Epidermal melanocyte (primary cell): ENCODE results near the gene LY6G6D.
A peak's percentile ranks its signal among the peaks of the same experiment; 100 is the strongest.
"Not testable (repeated sequence)": the region's sequence is repeated elsewhere in the genome, so short reads cannot be mapped to it uniquely, and the experiment has no call there.

Experiments used
- DNase-seq: peaks from one replicate; pipeline ENCODE4 v3.0.0; 2011; ENCODE audit warnings: low spot score; ENCODE audit not compliant: insufficient read length

LY6G6D gene

DNA sequence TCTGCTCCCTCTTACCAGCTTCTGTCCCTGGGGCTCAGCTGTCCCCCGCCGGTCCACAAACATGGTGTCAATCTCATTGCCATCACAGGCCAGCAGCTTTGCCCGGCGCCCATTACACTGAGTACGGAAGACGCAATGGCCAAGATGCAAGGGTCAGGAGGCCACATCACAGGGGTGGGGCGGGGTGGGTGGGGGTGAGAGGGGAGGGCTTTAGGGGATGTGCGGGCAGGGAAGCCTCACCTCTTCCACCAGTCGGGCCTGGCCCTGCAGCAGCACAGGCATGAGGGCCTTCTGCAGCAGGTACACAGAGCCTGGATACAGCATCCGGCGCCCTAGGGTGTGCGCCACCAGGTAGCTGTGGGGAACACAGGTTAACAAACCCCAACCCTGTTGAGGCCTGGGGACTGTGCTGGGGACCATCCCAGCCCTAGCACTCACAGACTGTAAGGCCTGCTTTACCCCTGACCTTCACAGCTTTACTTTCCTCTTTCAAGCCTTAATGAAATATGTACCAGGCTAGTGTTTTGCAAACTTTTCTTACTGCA is 23.5 kb upstream of the LY6G6D start:
- no peak for DNase-seq

DNA sequence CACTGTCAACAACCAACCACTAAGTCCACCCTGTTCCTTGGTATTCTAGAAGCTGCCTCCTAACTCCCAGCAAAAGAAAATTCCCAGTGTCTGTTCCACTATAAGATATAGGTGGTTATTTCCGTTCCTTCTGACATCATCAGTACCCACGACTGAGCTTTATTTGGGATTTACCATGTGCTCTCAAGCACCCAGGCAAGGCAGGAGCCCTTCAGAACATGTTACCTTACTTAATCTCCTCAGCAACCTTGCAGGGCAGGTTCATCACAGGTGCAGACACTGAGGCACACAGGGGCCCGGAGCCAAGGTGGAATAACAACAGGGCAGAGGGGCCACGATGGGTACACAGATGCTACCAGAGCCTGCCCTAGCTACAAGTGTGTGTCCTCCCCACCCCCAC is 22.8 kb upstream of the LY6G6D start:
- DNase-seq: no peak

DNA sequence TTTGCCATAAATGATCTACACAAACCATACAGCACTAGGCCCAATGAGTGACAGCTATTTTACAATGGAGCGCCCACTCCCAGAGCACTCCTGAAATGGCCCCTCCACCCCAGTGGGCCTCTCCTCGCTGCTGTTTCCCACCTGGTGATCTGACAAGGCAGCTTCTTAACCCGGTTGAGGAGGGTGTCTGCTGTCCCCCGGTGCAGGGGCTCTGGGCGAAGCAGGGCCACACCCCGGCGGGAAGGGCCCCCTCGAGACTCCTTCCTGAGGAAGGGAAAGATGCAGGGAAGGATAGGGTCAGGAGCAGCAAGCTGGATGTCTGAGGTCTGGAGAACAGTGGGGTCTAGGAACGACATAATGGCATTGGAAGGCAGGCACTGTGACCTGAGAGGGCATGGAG is 22.3 kb upstream of the LY6G6D start:
- no peak for DNase-seq

DNA sequence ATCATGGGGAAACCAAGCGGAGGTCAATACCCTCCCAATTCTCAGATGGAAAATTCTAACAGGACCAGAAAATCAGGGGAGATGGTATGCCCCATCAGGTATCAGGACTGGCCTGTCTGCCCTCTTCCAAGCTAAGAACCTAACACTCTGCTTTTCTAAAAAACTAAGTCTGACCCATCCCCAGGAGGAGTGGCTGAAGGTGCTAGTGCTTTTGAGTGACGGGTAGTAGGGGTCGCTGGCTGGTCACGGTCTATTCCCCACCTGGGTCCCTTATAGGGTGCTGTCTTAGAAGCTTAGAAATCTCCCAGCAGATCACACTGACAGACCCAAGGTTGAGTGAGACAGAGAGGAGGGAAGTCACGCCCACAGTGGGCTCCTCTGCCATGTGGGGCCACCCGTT is 21.6 kb upstream of the LY6G6D start:
- DNase-seq: no peak

DNA sequence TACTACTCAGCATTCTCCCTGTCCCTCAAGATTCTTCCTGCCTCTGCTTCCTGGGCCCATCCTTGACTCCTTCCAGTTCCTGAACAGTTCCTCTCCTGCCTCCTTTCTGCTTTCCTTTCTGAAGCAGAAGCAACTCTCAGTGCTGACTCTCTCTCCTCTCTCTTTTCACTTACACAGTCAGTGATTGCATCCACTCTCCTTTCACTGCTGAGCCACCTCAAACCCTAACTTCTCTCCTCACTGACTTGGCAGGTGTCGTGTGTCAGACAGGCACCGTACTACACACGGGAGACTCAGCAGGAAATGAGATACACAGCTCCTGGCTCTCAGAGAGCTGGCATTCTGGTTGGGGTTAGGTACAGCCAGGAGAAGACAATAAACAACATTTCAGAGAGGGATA is 17.6 kb upstream of the LY6G6D start:
- DNase-seq: no peak

DNA sequence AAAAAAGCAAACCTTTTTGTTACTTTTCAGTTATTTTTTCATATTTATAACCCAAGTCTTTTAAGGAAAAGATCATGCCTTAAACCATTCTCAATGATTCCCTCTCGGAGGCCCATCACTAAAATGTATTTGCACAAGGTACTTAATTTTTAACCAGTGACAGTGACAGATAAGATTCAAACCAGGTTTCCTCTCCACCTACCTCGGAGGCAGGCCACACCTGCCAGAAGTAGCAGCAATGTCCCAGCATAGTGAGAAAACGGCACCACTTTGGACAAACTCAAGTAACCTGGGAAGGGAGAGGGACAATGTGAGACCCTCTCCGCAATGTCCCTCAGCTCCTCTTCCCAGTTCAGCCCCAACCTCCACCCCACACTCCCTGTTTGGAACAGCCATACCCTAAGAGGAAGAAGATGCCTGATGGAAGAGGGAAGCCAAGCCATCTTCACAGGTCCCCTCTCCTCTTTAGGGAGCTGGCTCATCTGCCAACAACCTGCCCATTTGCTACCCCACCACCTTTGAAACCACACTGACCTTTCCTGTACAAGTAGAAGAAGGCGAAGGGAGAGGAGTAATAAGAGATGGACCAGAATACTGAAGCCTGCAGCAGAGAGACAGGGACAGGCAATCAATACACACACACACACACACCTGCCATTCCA is 14.3 kb upstream of the LY6G6D start:
- no peak for DNase-seq

DNA sequence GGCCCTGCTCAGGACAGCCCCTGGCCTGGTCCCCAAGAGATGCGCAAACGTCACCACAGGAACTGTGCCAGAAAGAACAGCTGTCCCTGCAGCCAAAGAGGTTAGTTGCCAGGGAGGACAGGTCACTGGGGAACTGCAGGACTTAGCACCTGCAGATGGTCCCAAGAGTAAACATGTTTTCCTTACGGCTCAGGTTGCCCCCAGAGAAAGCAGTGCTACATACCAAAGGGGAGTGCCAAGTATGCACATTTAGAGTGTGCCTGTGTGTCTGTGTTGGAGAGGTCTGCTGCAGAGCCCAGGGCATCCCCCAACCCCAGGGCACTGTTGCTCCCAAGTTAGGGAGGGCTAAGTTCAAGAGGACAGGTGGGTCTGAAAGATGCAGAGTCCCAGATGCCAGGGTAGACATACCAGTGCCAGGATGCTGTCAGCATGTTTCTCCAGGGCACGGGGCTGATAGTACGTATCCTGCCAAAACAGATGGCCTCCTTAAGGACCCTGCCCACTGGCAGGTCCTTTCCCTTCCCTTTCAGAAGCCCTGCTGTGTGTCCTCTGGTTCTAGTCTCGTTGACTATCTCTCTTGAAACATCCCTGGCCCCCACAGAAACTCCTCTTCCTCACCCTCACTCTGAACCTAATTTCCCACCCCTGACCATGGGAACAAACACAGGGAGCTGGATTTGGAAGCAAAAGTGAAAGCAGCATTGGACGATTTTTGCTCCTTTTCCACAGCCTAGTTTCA is 13.3 kb upstream of the LY6G6D start:
- no peak for DNase-seq

DNA sequence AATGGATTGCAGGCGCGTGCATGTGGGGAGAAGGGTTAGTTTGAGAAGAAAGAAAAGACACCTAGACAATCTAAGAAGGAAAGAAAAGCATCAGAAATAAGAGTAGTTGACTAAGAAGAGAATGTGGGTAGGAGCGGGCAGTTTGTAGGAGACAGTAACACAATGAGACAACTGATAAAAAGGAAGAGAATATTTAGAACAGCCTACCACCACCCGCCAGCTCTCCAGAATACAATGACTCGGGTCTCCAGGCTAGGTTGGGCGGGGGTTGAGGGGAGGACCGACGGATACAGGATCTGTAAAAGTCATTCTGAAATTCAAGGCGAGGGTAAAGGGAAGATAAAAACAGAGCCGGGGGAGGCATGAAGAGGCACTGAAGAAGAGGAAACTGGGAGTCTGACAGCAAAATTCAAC is 12.7 kb upstream of the LY6G6D start:
- no peak for DNase-seq

DNA sequence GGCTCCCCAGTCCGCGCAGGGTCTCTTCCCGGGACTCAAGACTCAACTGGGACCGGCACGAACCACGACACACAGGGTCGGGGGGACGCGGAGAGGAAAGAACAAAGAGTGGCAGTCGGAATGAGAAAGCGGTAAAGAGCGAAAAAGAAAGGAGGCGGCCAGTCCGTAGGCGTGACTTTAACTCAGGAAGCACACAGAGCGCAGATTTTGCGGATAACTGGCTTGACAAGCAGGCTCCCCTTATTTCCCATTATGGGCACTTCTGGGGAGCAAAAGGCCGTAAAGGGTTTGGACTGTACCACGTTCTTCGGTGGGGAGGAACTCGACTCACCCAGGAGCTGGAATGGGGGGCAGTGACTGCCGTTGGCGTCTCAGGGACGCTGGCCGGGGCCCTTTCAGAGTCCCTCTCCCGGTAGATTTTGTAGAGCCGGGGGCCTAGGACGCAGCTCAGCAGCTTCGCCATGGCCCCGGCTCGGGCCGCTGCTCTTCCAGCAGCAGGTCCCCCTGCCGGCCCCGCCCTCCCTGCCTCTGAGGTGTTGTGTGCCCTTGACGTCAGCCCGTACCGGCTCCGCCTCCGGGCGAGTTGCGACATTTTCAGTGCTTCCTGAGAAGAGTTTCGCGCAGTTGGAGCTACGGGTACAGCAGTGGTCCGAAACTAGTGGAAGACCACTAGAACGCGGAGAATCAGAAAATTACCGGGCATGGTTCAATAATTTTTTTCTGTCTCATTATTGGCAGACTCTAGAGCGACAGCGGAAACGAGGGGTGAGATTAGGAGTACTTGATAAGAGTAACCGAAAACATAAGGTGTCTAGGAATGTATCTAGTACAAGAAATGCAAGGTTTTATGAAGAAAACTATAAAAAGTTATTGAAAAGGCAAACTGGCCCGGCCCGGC is 12.1 kb upstream of the LY6G6D start, which contains the start of gene ABHD16A:
ABHD16A (minus strand) TSS at position 506 of the 898 bp plus-strand sequence; CDS start at position 463, 43 bp downstream.
- peak; percentile 99 for DNase-seq

DNA sequence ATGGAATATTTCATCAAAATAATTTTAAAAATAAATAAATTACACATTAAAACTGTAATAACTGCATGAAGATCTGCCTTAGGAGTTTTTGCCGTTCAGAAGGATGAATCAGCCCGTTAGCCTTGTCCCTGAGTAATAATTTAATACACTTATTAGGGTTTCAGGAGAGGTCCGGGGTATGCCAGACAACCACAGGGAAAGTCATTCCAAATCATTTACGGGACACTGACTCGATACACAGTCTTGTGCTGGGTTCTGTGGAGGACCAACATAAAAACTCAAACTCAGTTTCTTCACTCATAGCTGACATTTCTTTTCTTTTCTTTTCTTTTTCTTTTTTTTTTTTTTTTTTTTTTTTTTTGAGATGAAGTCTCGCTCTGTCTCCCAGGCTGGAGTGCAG is 9.2 kb upstream of the LY6G6D start:
- no peak for DNase-seq

DNA sequence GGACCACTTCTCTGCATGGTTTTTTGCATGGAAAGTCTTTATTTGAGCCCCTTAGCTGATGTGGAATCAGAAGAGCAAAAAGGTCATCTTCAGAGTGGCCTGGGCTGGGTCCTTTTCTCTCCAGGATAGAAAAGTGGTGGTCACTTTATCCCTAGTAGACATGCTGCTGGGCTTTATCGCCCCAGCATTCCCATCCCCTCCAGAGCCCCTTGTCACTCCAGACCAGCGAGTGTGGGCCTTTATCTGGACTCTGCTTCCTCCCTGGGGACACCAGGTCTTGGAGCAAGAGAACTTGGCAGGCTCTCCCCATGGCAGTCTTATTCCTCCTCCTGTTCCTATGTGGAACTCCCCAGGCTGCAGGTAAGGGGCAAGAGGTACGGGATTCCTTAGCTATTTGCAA is 8.5 kb upstream of the LY6G6D start, which contains the start of gene LY6G6F:
LY6G6F (plus strand) TSS at position 268 of the 400 bp plus-strand sequence; CDS start at position 309, 41 bp downstream.
- no peak for DNase-seq

DNA sequence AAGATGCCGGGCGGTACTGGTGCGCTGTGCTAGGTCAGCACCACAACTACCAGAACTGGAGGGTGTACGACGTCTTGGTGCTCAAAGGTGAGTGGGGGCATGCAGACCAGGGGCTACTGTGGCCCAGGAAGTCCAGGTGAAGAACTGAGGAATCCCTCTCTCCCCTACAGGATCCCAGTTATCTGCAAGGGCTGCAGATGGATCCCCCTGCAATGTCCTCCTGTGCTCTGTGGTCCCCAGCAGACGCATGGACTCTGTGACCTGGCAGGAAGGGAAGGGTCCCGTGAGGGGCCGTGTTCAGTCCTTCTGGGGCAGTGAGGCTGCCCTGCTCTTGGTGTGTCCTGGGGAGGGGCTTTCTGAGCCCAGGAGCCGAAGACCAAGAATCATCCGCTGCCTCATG is 7.4 kb upstream of the LY6G6D start:
- DNase-seq: no peak

DNA sequence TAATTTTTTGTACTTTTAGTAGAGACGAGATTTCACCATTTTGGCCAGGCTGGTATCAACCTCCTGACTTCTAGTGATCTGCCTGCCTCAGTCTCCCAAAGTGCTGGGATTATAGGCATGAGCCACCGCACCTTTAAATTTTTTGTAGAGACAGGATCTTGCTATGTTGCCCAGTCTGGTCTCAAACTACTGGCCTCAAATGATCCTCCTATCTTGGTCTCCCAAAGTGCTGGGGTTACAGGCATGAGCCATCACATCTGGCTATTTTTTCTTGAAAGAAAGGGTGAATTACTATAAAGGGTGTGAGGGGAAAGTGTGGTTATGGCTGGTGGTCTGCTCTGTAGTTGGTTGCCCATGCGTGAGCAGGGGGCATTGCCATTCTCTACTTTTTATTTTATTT is 6.9 kb upstream of the LY6G6D start:
- no peak for DNase-seq

DNA sequence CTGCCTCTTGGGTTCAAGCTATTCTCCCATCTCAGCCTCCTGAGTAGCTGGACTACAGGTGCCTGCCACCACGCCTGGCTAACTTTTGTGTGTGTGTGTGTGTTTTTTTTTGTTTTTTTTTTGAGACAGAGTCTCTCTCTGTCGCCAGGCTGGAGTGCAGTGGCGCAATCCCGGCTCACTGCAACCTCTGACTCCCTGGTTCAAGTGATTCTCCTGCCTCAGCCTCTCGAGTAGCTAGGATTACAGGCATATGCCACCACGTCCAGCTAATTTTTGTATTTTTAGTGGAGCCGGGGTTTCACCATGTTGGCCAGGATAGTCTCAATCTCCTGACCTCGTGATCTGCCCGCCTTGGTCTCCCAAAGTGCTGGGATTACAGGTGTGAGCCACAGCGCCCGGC is 6.0 kb upstream of the LY6G6D start:
- DNase-seq: not testable (repeated sequence)

DNA sequence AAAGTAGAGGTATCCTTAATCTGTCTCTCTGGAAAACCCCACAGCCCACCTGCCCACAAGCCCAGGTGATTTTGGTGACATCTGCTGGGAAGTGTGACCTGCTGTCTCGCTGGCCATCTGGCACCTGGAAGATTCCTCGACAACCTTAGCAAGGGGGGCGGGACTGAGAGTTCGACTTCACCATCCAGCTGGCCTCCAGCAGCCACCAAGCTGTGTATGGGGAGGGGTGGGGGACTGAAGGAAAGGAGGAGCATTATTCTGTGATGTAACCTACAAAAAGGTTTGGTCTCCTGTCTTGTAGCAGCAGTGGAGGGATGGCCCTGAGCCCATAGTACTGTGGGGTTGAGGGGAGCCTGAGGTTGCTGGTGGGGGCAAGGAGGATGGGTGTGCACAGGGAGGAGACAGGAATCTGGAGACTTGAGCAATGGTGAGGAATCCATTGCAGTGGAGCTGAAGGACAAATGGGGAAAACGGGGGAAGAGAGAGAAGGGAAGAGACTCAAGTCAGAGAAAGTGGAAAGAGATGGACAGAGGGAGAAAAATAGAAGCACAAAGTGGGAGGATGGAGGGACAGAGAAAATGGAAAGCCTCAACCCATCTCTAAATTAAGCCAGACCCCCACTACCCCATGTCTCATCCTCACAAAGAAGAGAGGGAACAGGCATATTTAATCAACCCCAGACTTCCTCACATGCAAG is 4.5 kb upstream of the LY6G6D start:
- no peak for DNase-seq

DNA sequence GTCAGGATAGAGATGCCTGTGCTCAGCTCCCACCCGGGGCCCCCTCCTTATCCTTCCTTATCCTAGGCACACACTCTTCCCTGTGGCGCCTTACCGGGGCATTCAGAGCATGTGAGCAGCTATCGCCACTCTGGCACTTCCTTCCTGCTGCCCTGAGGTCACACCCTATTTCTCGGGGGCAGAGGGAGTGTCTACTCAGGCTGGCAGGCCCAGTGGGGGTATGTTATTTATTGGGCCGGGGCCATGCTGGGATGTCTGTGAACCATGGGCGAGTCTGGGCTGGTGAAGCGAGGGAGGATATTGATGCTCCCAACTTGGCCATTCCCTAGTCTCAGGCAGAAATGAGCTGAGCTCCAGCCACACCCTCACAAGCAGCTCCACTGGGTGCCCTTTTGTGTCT is 3.9 kb upstream of the LY6G6D start:
- DNase-seq: no peak

DNA sequence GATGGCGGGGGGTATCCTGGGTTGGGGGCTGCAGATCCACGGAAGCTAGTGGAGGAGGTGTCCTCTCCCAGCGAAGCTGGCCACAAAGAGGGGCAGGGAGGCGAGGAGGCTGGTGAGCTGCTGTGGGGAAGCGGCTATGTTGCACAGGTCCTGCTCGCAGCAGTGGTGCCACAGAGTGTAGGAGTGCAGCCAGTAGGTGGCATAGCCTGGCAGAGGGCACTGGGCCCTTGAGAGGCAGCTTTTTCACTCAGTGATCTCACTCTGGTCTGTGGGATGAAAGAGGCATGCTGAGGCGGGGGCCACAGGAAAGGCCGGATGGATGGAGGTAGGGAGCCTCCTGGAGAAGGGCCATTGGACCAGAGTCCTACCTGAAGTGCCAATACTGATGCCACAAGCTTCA is 2.9 kb upstream of the LY6G6D start:
- DNase-seq: no peak

DNA sequence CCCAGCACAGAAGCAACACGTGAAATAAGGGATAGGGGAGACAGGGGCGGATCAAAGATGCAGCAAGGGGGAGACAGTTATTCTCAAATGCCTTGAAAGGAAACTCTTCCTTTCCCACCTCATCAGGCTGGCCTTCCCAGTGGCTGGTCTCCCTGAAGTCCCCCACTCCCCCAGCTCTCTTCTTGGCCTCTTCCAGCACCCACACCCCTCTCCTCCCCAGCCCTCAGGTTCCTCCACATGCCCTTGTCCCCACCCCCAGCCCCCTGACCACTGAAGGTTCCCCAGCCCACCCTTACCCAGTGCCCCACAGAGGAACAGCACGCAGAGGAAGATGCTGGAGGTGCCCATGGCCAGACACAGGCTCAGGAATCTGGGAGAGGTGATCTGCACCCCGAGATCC is 1.7 kb upstream of the LY6G6D start:
- DNase-seq: no peak

DNA sequence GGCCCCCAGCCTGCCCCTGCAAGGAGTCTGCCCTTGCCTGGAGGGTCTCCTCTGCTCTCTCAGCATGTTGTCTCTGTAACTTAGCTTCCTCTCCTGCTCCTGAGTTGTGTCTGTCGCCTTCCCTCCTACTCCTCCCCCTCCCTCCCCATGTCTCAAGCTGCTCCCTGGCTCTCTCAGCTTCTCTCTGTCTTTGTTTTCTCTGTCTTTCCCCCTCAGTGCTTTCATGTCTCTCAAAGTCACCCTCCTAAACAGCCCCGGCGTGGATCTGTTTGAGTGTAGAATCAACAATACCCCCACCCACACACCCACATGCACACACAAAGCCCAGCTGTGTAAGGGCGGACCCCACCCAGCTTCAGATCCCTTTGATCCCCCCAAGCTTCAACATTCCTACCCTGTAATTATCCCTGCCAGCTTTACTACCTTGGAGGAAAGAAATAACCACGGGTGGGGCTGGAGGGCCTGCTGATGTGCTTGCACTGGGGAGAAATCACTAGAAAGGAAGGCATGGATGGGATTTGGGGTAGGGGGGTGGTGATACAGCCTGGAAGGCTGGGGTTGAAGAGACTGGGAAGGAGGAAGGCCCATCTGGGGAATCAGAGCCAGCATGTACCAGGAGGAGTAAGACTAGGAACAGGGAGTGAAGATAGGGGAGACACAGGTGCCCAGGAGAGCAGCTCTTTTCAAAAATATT is 1.0 kb upstream of the LY6G6D start:
- DNase-seq: no peak

DNA sequence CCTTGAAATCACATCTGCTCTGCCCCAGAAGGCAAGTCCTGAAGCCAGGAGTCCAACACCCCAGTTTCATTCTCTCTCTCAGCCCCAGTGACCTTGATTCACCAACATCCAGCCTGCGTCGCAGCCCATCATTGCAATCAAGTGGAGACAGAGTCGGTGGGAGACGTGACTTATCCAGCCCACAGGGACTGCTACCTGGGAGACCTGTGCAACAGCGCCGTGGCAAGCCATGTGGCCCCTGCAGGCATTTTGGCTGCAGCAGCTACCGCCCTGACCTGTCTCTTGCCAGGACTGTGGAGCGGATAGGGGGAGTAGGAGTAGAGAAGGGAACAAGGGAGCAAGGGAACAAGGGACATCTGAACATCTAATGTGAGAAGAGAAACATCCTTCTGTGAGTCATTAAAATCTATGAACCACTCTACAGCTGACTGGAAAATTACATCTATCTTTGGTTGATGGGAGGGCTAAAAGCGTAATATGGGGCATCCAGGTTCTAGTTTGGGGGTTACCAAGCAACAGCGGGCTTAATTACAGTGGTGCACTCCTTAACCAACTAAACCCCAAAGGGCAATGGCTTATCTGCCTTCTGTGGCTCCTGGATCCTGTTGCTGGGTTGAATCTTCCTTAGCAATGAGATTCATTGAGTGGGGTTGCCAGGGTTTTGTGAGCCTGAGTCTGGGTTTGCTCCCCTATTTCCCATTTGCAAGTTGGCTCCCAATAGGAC is 2.5 kb downstream of the LY6G6D start:
- no peak for DNase-seq
